OCI-LY3 (cell line): ENCODE results near the gene CAPZB.

Experiments used
- CTCF ChIP-seq: fragments of 200-600, 300-600 bp; sonication (generic); IDR thresholded peaks from 2 replicates; pipeline ENCODE4 v1.5.1; 2014; ENCODE audit warnings: antibody characterized with exemption, low read length, low read depth
- EZH2phosphoT487 ChIP-seq: fragments of 200-600 bp; shearing (Covaris generic); IDR thresholded peaks from 2 replicates; pipeline ENCODE4 v1.6.1; 2018; ENCODE audit warnings: antibody characterized with exemption, mixed run types, low read depth

GRCh38 chr1:19309123-19309813 is 176.1 kb downstream of the CAPZB start:
- no peak for TF ChIP-seq CTCF
- no peak for TF ChIP-seq EZH2phosphoT487
